Stimulated activated CD8-positive, alpha-beta memory T cell treated with anti-CD3 and anti-CD28 coated beads, Interleukin-7, amount 100 ng/mL, for 1 hour (primary cell): ENCODE results near the gene ZNF512B.

Source experiments
- DNase-seq, 2 donors: peaks; one replicate each; pipeline ENCODE4 v3.0.0-alpha.2; 2020; ENCODE audit warnings: low read depth in 2 of 2

Gene ZNF512B

DNA sequence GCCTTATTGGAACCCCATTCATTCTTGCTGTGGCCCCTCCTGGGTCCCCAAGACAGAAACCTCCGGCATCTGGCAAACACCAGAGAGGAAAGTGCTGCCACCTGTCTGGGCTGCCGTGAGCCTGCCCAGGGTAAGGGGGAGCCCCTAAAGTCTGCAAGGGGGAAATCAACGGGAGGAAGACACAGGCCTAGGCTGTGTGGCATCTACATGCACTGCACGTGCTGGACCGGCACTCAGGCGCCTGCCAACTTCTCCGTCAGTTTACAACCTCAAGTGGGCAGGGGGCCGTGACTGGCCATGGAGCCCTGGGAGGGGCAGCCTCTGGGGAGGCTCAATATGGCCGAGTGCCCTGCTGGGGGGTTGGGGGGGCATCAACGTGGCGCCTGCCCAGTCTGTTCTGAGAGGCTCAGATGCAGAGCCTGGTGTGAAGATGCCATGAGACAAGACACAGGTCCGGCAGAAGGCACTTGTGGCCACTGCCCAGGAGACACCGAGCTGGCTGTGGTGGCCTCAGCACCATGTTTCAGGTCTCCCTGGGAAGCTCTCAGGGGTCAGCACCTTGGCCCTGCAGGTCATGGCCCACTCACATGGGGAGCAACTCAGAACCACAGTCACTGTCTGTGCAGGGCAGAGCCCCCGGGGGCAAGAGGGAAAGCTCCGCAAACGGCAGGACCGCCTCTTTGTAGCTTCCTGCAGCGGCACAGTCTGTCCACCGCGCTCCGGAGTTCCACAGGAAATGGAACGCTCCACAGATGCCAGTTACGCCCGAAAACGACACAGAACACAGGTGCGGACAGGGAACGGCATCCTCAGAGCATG, 21.9 kb downstream of the ZNF512B start:
- no peak for DNase-seq

DNA sequence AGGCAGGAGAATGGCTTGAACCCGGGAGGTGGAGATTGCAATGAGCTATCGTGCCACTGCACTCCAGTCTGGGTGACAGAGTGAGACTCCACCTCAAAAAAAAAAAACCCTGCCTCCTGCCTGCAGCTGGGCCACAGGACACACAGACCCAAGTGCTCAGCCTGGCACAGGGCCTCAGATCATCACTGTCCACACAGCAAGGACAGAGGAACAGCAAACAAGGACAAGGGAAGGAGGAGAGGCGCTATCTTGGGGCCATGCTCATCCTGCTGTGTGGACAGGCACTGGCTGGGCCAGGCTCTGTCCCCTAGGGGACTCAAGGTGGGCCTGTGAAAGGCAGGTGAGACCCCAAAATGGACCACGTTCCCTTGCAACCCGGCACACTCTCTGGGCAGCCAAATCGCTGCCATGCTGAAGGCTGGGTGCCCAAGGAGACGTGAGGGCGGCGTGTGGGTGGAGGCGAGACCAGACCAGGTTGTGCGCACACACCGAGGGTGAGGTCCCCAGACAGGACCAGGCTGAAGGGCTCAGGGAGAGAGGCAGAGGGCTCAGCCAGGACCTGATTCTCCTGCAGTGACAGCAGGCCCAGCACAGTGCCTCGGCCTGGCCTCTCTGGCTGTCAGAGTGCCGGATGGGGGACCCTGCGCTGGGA, 22.6 kb downstream of the ZNF512B start:
- DNase-seq, result no peak

DNA sequence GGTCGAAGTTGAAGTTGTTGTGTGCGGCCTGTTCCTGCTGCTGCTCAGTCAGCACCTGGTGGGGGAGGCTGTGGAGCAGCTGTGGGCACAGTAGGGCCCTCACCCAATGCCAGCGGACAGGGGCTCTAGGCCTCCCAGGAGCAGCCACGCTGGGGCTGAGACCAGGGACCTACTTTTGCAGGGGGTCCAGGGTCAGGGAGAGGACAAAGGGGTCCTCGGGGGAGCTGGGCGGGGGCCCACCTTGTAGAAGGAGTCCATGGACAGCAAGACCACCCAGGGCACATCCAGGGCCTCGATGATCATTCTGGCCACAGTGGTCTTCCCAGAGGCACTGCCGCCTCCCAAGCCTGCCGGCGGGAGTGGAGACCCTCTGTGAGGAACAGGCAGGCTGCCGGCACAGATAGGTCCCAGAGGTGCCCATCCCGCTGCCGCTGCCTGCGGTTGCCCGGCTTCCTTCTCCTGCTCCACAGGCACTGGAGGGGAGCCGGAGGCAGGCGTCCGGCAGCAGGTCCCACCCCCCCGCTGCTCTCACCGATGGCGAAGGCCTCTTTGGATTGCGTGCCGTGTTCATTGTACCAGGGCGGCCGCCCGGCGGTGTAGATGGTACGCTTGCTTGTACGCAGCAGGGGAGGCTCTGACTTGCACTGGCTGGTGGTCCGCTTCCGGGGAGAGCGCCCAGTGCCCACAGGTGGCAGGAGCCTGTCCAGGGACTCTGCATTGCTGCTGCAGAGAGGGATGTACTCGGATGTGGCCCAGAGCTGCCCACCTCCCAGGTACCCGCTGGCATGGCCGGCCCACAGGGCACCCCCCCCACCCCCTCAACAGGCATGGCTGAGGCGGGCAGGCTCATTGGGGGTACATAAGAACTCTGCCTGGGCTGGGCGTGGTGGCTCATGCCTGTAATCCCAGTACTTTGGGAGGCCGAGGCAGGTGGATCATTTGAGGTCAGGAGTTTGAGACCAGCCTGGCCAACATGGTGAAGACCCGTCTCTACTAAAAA, 23.5 kb downstream of the ZNF512B start:
- DNase-seq, result no peak

DNA sequence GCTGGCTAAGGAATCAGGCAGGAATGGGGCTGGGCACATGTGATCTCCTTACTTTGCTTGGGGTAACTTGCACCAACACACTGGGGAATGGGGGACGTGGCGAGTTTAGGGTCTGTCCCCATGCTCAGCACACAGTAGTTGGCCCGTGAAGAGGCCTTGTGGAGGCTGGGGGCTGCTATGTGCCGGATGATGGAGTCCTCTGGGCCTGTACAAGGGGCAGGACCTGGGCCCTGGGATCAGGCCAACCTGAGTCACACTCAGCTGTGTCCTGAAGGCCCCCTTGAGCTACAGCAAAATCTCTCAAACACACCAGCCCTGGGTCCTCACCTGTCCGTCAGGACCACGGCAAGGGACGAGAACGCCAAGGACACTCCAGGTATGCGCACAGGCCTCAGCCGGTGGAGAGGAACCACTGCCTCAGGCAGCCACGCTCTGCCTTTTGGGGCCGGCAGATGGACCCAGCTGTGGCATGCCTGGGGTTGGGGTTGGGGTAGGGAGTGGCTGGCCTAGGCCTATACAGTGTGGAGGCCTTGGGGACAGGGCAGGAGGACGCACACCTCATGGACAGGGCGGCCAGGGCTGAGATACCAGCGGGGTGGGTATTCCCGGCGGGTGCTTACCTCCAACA, 24.6 kb downstream of the ZNF512B start:
- DNase-seq, result no peak

DNA sequence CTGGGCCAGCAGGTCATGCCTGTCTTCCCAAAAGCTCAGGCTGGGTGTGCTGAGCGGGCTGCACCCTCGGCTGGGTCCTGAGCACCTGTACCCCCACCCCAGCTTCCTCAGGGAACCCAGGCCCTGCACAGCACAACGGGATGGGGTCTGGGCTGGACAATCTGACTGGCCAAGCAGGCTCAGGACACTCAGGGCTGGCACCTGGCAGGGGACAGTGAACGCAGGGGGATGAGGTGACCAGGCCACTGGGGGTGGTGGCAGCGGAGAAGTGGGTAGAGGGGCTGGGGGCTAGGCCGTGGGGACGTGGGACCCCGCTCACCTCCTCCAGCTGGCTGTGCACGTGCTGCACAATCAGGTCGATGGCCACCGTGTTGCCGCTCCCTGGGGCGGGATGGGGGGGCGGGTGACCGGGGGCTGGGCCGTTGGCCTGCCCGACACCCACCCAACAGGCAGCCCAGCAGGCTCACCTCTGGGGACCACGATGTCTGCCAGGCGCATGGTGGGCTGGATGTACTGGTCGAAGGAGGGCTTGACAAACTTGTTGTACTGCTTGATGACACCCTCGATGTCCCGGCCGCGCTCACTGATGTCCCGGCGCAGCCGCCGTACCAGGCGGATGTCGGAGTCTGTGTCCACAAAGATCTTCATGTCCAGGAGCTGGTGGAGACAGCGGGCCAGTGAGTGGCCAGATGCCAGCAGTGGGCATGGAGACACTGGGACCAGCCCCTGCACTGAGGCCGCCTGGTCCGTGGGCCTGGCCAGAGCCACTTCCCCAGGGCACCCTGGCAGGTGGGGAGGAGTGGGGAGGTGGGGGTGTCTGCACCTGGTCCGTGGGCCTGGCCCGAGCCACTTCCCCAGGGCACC, 25.4 kb downstream of the ZNF512B start:
- DNase-seq, result no peak

DNA sequence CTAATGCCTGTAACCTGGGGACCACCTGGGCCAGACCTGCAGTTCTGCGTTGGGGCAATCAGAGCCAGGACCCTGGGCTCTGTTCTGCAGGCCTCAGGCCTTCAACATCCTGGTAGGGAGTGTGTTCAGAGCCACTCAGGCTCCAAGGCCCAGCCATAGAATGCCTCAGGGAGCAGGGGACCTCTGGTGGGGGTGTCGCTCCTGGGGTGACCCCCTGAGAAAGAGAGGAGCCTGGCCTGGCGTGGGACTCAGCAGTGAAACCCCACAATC, 26.0 kb downstream of the ZNF512B start:
- DNase-seq, result no peak

DNA sequence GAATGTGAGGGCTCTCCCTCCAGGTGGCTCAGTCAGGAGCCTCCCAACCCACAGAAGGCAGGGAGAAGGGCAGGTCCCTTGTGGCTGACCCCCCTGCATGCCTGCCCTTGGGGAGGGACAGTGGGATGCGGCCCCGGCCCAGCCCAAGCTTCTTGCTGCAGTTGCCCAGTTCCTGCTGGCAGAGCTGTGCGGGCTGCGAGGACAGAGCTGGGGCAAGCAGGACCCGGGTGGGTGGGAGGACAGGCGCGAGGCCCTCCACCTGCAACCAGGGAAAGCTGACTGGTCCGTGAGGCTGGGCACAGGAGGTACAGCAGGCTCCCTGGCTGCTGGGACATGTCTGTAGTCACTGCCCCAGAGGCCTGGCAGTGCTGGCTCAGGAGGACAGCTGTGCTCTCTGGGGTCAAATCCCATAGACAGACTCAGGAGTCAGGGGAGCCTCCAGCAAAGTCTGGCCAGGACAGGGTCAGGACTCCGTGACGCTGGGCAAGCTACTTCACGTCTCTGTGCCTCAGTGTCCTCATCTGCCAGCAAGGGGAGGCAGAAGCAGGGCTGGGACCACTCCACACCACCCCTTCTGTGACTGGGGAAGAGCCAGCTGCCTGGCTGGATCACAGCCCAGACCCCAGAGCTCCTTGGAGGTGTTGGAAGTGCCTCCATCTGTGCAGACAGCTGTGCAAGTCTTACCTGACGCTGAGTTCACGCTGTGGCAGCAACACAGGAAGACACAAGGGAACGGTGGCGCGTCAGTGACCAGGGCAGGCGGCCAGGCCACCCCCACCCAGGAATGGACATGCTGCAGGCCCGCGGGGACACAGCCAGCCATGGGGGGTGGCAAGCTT, 26.5 kb downstream of the ZNF512B start:
- no peak for DNase-seq

DNA sequence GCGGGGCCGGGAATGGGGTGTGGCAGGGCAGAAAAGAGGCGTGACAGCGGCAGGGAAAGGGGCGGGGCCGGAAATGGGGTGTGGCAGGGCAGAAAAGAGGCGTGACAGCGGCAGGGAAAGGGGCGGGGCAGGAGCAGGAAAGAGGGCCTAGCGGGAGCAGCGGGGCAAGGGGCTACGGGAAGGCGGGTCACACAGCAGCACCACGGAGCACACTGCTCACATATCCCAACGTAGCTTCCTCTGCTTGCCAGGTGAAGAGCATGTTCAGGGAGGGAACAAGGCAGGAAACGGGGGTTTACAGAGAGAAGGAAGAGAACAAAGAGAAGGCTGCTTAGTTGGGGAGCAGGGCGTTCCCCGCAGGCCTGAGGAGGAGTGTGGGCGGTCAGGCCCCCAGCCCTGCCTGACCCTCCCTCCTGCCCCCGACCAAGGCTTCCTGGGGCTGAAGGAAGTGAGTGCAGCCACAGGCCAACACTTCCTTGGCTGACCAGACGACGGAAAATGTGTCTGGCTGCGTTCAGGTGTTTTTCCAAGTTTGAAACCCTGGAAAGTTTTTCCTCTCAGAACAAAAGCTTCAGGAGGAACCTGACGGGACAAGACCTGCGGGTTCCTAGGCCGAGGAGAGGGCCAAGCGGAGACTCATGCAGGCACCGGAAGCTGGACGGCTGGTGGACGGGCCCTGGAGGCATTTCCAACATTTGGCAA, 27.3 kb downstream of the ZNF512B start:
- no peak for DNase-seq

DNA sequence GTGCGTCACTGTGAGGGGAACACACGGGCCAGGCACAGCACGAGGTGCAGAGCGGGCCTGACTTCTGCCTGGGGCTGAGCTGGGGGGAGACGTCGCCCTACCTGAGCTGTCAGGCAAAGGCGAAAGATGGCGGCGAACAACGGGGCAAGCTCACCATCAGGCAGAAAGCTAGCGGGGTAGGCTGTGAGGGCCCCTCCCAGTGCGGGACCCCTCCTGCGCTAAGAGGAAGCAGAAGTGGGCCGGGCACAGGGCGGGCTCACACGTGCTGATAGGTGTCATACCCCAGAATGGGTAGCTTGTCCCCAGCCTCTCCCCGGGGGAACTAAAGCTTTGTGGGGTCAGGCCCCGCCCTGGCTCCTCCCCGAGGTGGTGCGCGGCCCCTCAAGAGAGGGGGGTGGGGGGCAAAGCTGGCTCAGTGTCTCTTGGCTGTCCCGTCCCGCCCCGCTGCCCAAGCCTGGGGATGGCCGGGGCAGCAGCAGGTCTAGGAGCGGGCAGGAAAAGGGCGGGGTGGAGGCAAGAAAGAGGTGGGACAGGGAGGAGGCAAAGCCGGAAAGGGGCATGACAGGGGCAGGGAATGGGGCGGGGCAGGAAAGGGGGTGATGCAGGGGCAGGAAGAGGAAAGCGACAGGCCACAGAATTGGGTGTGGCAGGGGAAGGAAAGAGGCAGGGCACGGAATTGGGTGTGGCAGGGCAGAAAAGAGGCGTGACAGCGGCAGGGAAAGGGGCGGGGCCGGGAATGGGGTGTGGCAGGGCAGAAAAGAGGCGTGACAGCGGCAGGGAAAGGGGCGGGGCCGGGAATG, 28.2 kb downstream of the ZNF512B start:
- peak; percentile 48 to 49 for DNase-seq

DNA sequence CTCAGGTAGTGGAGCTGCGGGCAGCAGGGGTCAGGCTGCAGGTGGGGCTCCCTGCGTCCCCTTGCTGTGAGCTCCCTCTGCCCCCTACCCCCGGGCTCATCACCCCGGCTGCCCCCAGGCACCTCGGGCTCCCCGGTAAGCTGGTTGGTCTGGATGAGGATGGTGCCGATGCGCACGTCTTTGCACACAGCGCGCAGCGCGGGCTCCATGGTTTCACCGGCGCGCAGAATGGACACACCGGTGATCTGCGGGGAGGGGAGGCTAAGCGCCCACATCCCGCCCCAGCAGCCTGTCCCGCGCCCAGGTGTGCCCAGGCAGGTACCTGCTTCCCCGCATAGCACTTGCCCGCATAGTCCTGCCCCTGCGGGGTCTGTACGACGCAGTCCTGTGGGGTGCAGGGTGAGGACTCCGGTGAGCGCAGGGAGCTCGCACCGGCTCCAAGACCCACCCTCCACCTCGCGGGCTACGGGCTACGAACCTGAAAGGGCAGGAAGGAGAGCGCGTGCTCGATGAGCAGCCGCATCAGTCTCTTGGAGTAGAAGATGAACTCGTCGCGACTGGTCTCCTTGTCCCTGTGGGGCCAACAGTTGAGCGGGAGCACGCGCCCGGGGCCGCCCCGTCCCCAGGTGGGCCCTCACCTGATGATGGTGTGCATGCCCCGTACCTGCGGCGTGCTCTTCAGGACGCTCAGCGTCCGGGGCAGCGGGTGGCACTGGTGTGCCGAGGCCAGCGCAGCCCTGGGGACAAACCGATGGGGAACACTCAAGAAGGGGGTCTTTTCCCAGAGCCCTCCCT, 29.1 kb downstream of the ZNF512B start:
- DNase-seq, result no peak

DNA sequence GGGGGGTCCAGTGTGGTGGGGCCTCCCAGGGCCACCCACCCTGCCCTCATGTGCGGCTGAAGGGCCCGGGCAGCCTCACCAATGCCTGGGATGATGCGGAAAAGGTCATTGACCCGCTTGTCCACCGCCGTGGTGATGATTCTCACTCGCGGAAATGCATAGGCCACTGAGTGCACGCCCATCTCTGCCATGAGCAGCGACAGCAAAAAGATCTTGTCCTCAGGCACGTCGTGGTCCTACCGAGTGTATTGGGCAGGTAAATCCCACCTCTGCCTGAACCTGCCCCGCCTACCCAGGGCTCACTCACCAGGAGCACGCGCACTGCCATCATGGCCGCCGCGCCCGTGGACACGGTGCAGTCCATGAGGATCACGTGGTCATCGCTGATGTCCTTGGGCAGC, 29.7 kb downstream of the ZNF512B start:
- DNase-seq, result no peak

DNA sequence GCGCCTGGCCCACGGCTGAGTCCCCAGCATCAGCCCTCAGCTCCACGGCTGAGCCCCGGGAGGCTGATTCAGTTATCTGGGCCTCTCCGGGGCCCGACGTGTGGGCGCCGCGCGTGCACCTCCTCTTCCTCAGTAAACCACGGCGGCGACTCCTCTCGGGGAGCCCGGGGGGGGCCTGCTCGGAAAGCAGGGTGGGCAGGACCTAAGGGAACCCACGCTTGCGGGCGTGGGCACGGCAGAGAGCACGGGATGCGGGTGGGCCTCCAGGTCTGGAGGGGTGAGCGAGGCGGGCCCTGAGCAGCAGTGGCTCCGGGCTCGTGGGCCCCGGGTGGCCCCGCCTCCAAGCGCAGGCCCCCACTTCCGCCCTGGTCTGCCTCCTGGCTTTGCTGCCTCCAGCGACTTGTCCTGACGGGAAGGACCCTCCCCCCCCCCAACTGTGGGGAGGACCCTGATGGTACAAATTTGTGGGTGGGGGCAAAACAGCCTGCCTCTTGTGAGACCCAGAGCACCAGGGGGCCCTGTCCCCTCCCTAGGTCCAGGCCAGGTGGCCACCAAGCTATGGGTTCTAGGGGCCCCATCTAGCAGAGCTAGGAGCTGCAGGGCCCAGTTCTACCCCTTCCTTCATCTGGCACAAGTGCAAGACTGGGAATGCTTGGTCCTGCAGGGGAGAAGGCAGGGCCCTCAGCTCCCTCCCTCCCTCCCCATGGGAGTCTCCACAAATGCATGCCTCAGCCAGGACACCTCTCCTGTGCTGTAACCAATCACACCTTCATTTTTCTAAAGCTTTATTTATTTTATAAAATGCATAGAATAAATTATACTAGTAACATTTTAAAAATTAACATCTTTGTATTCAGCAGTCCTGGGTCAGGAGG, 30.4 kb downstream of the ZNF512B start:
- no peak for DNase-seq

DNA sequence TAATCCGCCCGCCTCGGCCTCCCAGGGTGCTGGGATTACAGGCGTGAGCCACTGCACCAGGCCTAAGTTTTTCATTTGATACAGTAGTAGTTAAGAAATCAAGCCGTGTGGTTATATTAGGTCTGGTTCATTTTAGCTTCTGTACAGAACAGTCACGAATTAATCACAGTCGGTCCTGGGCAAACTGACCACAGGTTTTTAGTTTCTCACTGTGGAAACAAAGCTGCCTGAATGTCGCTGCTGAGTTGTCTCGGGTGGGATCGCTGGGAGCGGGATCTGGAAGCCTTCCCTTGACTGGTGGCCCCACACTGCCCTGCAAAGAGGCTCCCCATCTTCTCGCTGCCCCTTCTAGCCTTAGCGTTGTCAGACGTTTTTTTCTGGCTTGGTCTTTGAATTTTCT, 32.1 kb downstream of the ZNF512B start:
- DNase-seq, result no peak

DNA sequence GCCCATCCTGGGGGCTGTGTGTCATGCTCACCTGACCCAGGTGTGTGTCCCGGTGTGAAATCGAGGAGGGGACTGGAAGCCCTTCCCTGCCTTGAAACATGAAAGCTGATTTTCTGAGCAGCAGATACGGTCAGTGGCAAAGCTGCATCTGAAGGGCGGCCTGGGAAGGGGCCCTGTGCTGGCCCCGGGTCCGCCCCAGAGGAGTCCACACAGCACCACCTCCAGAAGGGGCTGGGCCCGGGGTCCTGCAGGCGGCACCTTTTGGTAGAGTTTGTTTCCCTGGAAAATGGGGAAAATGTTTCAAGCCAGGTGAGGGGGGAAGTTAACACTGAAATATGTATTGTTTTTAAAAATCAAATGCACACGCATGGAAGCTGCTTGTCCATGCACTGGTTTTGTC, 34.3 kb downstream of the ZNF512B start:
- DNase-seq, result no peak

DNA sequence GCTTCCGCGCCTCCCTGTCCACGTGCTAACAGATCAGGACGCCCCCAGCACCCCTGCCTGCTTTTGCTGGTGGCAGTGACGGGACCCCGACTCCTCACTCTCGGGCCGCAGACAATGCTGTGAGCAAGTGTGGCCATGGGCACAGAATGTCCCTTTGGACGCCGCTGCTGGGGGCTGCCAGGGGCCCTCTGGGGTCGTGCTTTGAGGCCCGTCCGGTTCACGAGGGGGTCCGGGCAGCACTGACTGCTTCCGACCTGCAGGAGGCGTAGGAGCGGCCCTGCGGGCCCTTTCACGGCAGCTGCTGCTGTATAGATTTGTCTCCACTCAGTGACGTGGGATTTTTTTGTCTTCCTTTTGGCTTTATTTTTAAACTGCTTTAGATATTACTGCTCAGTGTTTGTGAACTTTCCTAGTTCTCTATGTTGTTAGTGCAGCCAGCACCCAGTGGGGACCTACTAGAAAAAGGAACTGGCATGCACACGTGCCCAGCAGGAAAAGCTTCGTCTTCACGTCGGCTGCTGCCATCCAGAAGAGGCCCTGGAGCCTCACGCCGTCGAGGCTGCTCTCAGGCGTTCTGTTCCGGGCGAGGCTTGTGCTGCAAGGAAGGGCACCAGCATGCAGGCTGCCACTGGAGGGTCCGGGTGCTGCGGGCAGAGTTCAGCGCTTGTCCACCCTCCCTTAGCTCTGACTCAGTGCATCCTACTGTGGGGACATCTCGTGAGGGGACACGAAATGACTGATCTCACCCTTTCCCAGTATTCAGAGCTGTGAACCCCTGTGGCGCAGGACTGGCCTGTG, 35.3 kb downstream of the ZNF512B start:
- DNase-seq, result no peak

DNA sequence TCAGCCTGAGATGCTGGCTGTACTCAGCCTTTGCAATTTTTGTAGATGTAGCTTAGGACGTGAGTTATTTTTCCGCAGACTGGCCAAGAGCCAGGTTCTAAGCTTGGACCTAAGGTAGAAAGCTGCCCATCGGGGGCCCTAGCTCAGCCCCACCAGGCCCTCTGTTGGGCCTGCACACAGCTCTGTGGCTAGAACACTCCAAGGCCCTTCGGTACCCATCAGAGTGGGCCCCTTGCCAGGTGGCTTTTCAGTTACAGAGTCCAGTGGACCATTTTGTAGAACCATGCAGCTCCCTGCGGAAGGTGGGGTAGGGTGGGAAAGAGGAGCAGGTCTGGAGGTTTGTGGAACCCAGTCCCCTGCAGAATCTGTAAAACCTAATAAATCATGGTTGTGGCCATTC, 36.1 kb downstream of the ZNF512B start:
- no peak for DNase-seq
